HEK293T (cell line): ENCODE data around the gene MR1.

Source experiments
- CTCF ChIA-PET: fragments of 350-600 bp; formaldehyde crosslinking; extraction: SDS; loops from one replicate; lab custom pipeline; 2021; ENCODE audit warnings: antibody characterized with exemption, inconsistent platforms; lab: Yijun Ruan, JAX
- POLR2A ChIA-PET: fragments of 350-600 bp; formaldehyde crosslinking; extraction: SDS; loops from one replicate; lab custom pipeline; 2020; ENCODE audit warnings: antibody characterized with exemption, inconsistent platforms; lab: Yijun Ruan, JAX
- DNase-seq: peaks from one replicate; pipeline ENCODE4 v3.0.0; 2012; ENCODE audit warnings: mixed read lengths; ENCODE audit errors: extremely low spot score
- ARNT ChIP-seq: fragments of 450-650 bp; IDR thresholded peaks from 2 replicates; pipeline ENCODE4 v1.6.1; 2017; ENCODE audit warnings: mild to moderate bottlenecking
- BHLHE40 ChIP-seq: fragments of 450-650 bp; IDR thresholded peaks from 2 replicates; pipeline ENCODE4 v1.6.1; 2016; ENCODE audit warnings: mild to moderate bottlenecking, moderate library complexity, borderline replicate concordance
- CTBP1 ChIP-seq: fragments of 450-650 bp; IDR thresholded peaks from 2 replicates; pipeline ENCODE4 v1.6.1; 2016; ENCODE audit warnings: borderline replicate concordance
- ELF4 ChIP-seq: fragments of 450-650 bp; IDR thresholded peaks from 2 replicates; pipeline ENCODE4 v1.6.1; 2017; ENCODE audit warnings: antibody characterized with exemption
- FOXA1 ChIP-seq: fragments of 450-650 bp; IDR thresholded peaks from 2 replicates; pipeline ENCODE4 v1.6.1; 2016; ENCODE audit warnings: mild to moderate bottlenecking
- FOXK2 ChIP-seq: fragments of 450-650 bp; IDR thresholded peaks from 2 replicates; pipeline ENCODE4 v1.6.1; 2016; ENCODE audit warnings: mild to moderate bottlenecking
- FOXM1 ChIP-seq: fragments of 450-650 bp; IDR thresholded peaks from 2 replicates; pipeline ENCODE4 v1.6.1; 2017; ENCODE audit warnings: mild to moderate bottlenecking, borderline replicate concordance
- HDGF ChIP-seq: fragments of 450-650 bp; IDR thresholded peaks from 2 replicates; pipeline ENCODE4 v1.6.1; 2017; ENCODE audit warnings: antibody characterized with exemption, borderline replicate concordance
- L3MBTL2 ChIP-seq: fragments of 450-650 bp; conservative IDR thresholded peaks from 2 replicates; pipeline ENCODE4 v1.6.1; 2016; ENCODE audit warnings: mild to moderate bottlenecking
- LEF1 ChIP-seq: fragments of 450-650 bp; IDR thresholded peaks from 2 replicates; pipeline ENCODE4 v1.6.1; 2017; ENCODE audit warnings: mild to moderate bottlenecking, borderline replicate concordance
- NFRKB ChIP-seq: fragments of 450-650 bp; IDR thresholded peaks from 2 replicates; pipeline ENCODE4 v1.6.1; 2016; ENCODE audit warnings: mild to moderate bottlenecking, moderate library complexity
- PKNOX1 ChIP-seq: fragments of 450-650 bp; IDR thresholded peaks from 2 replicates; pipeline ENCODE4 v1.6.1; 2016
- SP1 ChIP-seq: fragments of 450-650 bp; IDR thresholded peaks from 2 replicates; pipeline ENCODE4 v1.6.1; 2017
- SUZ12 ChIP-seq: fragments of 450-650 bp; IDR thresholded peaks from 2 replicates; pipeline ENCODE4 v1.6.1; 2016; ENCODE audit warnings: mild to moderate bottlenecking
- TARDBP ChIP-seq: fragments of 450-650 bp; IDR thresholded peaks from 2 replicates; pipeline ENCODE4 v1.6.1; 2016
- ZNF384 ChIP-seq: fragments of 450-650 bp; IDR thresholded peaks from 2 replicates; pipeline ENCODE4 v1.6.1; 2016

Gene MR1

DNA sequence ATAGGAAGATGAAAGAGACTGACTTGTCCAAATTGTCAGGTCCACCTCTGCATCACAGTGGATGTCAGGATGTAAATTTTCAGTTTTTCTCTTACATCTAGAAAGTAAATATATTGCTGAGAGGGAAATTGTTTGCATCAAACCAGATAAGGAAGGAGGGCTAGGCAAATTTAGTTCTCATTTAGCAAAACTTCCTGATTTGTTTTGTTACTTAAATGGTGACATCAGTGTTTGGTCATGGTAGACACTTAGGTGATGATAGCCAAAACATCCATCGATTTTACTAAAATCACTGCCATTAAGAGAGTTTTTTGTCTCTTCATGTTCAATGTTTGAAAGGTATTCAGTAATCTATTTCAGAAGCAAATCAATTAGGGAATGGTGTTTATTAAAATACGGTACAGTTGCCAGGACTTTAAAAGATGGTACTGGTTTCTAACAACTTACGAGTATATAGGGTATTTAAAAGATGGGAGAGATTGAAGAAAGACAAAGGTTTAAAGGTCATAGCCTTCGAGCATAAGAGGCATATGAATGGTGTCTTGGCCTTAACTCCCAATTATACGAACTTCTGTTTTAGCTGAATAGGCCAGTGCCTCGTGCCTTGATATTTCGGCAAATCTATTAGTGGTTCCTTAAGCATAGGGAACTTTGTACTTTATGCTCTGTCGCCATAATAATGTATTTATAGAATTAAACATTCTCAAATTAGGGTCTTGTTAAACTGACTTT, 57.7 kb downstream of the MR1 start:
- ChIA-PET POLR2A (interaction anchor here (1.0 to 4.1 kb wide), 9 partner anchors 8 to 589 kb away, joined by 3 to 33 read pairs (median 5); partner anchors contain the start of gene ACBD6), CTCF (interaction anchor here (0.8 to 3.0 kb wide), 3 partner anchors 49 to 70 kb away, joined by 3 to 21 read pairs (median 3); no protein-coding TSS in a partner anchor)
- TF ChIP-seq SP1, result no peak
- TF ChIP-seq HDGF, result no peak
- TF ChIP-seq PKNOX1, result no peak
- no peak for TF ChIP-seq SUZ12
- TF ChIP-seq FOXK2, result no peak
- TF ChIP-seq FOXA1, result no peak
- no peak for TF ChIP-seq LEF1
- no peak for TF ChIP-seq NFRKB
- no peak for TF ChIP-seq L3MBTL2
- no peak for TF ChIP-seq CTBP1
- TF ChIP-seq ELF4, result no peak
- TF ChIP-seq ZNF384, result no peak
- no peak for TF ChIP-seq BHLHE40
- no peak for TF ChIP-seq TARDBP
- no peak for TF ChIP-seq FOXM1
- no peak for TF ChIP-seq ARNT
- DNase-seq, result no peak

GRCh38 chr1:181092056-181092455, 58.3 kb downstream of the MR1 start:
- TF ChIP-seq NFRKB, result no peak
- no peak for TF ChIP-seq CTBP1
- no peak for TF ChIP-seq SUZ12
- no peak for TF ChIP-seq ARNT
- no peak for TF ChIP-seq ELF4
- no peak for TF ChIP-seq ZNF384
- no peak for TF ChIP-seq FOXA1
- no peak for TF ChIP-seq LEF1
- TF ChIP-seq L3MBTL2, result no peak
- no peak for TF ChIP-seq FOXK2
- no peak for TF ChIP-seq FOXM1
- no peak for TF ChIP-seq SP1
- TF ChIP-seq HDGF, result no peak
- no peak for TF ChIP-seq TARDBP
- no peak for TF ChIP-seq BHLHE40
- TF ChIP-seq PKNOX1, result no peak
- ChIA-PET POLR2A (interaction anchor here (0.5 to 4.1 kb wide), 5 partner anchors 8 to 590 kb away, joined by 3 to 33 read pairs (median 6); partner anchors contain the start of gene ACBD6), CTCF (interaction anchor here (0.6 to 3.0 kb wide), 2 partner anchors 50 to 73 kb away, joined by 4 to 21 read pairs; no protein-coding TSS in a partner anchor)
- DNase-seq, result no peak

DNA sequence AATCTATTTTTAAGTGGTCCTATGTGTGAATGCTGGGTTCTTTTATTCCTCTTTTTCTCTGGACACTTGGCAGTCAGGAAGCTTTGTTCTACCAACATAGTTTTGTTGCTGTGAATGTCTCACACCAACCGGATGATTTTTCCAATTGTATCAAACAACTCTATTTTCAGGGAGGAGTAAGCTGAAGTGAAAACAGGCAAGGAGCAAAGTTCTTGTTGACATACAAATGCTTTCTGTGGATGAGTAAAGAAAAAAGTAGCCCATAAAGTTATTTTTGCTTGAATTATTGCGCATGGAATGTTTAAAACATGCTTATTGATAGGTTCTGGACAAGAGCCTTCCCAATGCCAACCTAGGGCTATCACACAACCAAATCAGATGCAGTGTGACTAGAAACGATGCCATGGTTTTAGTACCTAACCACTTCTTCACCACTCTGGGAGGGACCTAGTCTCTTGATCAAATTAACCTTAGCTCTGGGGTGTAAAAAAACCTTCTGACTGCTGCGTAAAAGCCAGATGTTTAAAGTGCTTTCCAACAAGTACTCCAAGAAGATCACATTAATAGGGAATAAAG, 59.2 kb downstream of the MR1 start:
- no peak for TF ChIP-seq L3MBTL2
- no peak for TF ChIP-seq ARNT
- no peak for TF ChIP-seq SP1
- TF ChIP-seq HDGF, result no peak
- TF ChIP-seq PKNOX1, result no peak
- TF ChIP-seq FOXA1, result no peak
- no peak for TF ChIP-seq FOXM1
- TF ChIP-seq NFRKB, result no peak
- TF ChIP-seq ZNF384, result no peak
- TF ChIP-seq CTBP1, result no peak
- TF ChIP-seq TARDBP, result no peak
- no peak for TF ChIP-seq SUZ12
- POLR2A ChIA-PET, result interaction anchor here (0.8 to 1.5 kb wide), 2 partner anchors 11 to 49 kb away, joined by 3 to 10 read pairs; no protein-coding TSS in a partner anchor
- no peak for DNase-seq
- CTCF ChIA-PET, result no interaction called here

GRCh38 chr1:181094416-181095212, 60.8 kb downstream of the MR1 start:
- DNase-seq, result no peak
- TF ChIP-seq BHLHE40 (no peak), PKNOX1 (no peak), ZNF384 (no peak), SUZ12 (no peak)
- ChIA-PET POLR2A (no interaction called here), CTCF (no interaction called here)

- ChIA-PET POLR2A (interaction anchor here (2.4 kb wide), 1 partner anchor 10 kb away, joined by 13 read pairs; no protein-coding TSS in a partner anchor), CTCF (interaction anchor here (0.5 kb wide), 1 partner anchor 784 kb away, joined by 5 read pairs; no protein-coding TSS in a partner anchor)
- DNase-seq, result no peak
Measured at GRCh38 chr1:181095260-181095659, 61.5 kb downstream of the MR1 start.

More at GRCh38 chr1:181095260-181095659, 61.5 kb downstream of the MR1 start:
- TF ChIP-seq NFRKB (no peak), ARNT (no peak), PKNOX1 (no peak), ELF4 (no peak), LEF1 (no peak), L3MBTL2 (no peak), SP1 (no peak), SUZ12 (no peak), FOXA1 (no peak), BHLHE40 (no peak), HDGF (no peak), TARDBP (no peak), ZNF384 (no peak), FOXM1 (no peak), CTBP1 (no peak), FOXK2 (no peak)
